ENCODE results near the gene LCOR.

DNA sequence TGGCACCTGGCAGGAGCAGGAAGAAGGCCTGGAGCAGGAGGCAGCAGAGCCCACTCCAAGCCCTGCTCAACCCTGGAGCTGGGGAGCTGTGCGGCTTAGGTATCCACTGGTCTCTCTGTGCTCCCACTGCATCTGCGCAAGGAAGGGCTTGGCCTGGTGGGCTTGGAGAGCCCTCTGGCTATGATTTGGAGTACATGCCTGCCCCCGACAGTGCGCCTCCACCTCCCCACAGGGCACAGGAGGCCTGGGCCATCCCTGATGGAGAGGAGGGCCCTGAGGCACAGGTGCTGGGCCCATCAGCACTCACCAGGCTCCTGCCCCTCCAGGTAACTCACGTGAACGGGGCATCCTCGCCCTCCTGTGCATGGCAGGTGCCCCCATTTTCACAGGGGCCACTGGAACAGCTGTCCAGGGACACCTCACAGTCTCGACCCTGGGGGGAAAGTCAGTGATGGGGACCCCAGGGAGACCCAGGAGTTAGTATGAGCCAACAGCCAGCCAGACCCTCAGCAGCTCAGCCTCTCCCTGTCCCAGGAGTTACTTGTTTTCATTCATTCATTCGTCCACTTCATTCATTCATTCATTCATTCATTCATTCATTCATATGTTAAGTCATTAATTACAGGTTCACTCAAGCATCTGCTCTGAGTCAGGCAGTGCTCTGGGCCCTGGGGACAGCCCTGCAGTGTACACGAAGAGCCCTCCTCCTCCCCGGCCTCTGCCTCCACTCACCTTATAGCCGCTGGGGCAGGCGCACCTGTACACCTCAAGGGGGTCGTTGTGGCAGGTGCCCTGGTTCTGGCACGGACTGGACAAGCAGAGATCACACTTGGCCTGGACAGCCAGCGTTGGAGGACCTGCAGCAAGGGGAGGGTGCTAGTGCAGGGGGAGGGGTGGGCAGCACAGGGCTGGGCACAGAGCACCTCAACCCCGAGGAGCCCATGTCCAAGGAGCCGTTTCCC, 186.4 kb downstream of the LCOR start:
- TF ChIP-seq, protein P1, sequence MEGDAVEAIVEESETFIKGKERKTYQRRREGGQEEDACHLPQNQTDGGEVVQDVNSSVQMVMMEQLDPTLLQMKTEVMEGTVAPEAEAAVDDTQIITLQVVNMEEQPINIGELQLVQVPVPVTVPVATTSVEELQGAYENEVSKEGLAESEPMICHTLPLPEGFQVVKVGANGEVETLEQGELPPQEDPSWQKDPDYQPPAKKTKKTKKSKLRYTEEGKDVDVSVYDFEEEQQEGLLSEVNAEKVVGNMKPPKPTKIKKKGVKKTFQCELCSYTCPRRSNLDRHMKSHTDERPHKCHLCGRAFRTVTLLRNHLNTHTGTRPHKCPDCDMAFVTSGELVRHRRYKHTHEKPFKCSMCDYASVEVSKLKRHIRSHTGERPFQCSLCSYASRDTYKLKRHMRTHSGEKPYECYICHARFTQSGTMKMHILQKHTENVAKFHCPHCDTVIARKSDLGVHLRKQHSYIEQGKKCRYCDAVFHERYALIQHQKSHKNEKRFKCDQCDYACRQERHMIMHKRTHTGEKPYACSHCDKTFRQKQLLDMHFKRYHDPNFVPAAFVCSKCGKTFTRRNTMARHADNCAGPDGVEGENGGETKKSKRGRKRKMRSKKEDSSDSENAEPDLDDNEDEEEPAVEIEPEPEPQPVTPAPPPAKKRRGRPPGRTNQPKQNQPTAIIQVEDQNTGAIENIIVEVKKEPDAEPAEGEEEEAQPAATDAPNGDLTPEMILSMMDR (IDR thresholded peaks at IDR 0.05) = no peak
- no peak for TF ChIP-seq POLR2A (IDR thresholded peaks at IDR 0.05)
